Activated naive CD4-positive, alpha-beta T cell treated with anti-CD3 and anti-CD28 coated beads, Interleukin-2, amount 50 U/mL, for 24 hours (primary cell): ENCODE results near the gene LY6G5B.

Source experiments
- H3K27ac Mint-ChIP-seq: one replicate; pipeline ENCODE4 v1.8.0; 2021; ENCODE audit warnings: mild to moderate bottlenecking, mixed read lengths
- H3K27me3 Mint-ChIP-seq: one replicate; pipeline ENCODE4 v1.8.0; 2021; ENCODE audit warnings: mixed read lengths
- H3K36me3 Mint-ChIP-seq: one replicate; pipeline ENCODE4 v1.8.0; 2021; ENCODE audit warnings: mixed read lengths
- H3K4me1 Mint-ChIP-seq: one replicate; pipeline ENCODE4 v1.8.0; 2021; ENCODE audit warnings: mixed read lengths
- H3K4me3 Mint-ChIP-seq: one replicate; pipeline ENCODE4 v1.8.0; 2021; ENCODE audit warnings: mild to moderate bottlenecking, mixed read lengths
- H3K9me3 Mint-ChIP-seq: one replicate; pipeline ENCODE4 v1.8.0; 2021; ENCODE audit warnings: mixed read lengths

The LY6G5B gene

DNA sequence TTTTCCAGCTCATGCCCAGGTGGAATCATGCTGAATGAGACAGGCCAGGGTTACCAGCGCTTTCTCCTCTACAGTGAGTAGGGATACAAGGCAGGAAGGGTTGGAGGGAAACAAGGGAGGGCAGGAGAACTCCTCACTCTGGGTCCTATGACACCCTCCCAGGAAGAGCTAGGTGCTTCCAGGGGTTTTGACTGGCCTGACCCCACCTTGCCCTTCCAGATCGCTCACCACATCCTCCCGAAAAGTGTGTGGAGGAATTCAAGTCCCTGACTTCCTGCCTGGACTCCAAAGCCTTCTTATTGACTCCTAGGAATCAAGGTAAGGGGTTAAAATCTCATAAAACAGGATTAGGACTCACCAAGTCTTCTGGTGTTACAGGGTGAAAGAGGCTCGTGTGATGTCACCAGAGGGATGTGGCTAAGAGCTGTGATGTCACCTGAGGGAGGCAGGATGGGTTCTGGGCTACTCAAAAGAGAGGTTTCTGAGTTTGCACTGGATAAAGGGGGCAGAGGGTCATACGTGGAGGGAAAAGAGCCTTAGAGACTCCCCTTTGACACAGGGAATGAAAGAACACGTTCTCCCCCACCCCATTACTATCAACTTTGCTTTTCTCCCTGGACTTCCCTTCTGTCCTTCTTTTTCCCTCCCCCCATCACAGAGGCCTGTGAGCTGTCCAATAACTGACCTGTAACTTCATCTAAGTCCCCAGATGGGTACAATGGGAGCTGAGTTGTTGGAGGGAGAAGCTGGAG, 12.2 kb upstream of the LY6G5B start:
- Mint-ChIP-seq H3K9me3 (no peaks in the 10 kb centered on the region), H3K4me3 (peak overlapping the region; percentile 30), H3K27me3 (no peaks in the 10 kb centered on the region), H3K4me1 (peaks cover 56% of the 10 kb centered on the region), H3K36me3 (no peaks in the 10 kb centered on the region), H3K27ac (peak overlapping the region; percentile 91)

DNA sequence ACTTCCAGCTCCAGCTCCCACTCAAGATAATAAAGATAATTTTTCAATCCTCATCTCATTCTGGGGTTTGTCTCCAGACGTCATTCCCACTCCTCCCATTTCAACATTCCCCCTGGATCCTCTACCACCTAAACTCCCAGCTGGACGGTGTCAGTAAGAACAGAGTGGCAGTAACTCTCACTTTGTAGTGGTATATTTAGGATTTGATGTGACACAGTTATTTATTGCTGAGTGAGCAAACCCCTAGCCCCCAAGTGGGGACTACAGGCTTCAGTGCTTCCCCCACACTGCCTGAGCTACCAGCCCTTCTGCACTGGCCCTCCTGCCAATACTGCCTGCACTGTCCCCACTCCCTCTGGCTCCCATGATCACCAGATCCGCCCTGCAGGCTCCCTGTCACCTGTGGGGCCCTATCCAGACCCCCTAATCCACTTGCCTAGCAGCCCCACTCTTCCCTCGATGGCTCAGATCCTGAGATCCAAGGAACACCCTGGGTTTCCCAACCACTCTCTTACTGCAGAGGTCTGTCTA, 11.6 kb upstream of the LY6G5B start:
- Mint-ChIP-seq H3K27ac (peak overlapping the region; percentile 91), H3K36me3 (peaks cover 2% of the 10 kb centered on the region), H3K4me3 (peak overlapping the region; percentile 93), H3K4me1 (peaks cover 60% of the 10 kb centered on the region), H3K9me3 (no peaks in the 10 kb centered on the region), H3K27me3 (no peaks in the 10 kb centered on the region)

DNA sequence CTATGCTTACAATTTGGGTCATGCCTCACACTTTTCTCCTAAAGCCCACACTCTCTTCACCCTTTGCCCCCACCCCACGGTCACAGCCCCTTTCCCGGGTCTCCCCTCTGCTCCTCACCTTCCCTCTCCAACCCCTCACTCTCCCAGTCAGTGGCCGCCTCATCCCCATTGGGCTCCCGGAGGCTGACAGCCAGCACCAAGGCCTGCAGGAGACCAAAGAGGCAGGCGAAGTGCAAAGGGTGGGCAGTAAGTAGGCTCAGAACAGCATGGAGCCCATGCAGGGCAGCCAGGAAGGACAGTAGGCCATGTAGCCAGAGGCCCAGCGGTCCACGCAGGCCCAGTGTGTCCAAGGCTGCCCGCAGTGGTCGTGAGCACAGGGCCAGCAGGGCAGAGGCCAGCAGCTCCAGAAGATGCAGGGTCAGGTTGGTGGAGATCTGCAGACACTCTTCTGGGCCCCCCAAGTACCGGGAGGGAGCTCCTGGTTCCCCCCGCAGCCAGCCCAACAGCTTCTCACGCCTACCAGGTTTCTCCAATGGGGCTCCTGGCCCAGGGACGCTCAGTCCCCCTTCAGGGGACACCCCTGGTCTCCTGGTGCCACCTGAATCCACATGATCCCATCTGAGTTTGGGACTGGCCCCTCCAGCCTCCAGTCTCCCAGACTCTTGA, 10.7 kb upstream of the LY6G5B start:
- Mint-ChIP-seq H3K27me3 (no peaks in the 10 kb centered on the region), H3K27ac (peak overlapping the region; percentile 35), H3K36me3 (peaks cover 7% of the 10 kb centered on the region), H3K9me3 (no peaks in the 10 kb centered on the region), H3K4me3 (peak overlapping the region; percentile 93), H3K4me1 (peaks cover 69% of the 10 kb centered on the region)

DNA sequence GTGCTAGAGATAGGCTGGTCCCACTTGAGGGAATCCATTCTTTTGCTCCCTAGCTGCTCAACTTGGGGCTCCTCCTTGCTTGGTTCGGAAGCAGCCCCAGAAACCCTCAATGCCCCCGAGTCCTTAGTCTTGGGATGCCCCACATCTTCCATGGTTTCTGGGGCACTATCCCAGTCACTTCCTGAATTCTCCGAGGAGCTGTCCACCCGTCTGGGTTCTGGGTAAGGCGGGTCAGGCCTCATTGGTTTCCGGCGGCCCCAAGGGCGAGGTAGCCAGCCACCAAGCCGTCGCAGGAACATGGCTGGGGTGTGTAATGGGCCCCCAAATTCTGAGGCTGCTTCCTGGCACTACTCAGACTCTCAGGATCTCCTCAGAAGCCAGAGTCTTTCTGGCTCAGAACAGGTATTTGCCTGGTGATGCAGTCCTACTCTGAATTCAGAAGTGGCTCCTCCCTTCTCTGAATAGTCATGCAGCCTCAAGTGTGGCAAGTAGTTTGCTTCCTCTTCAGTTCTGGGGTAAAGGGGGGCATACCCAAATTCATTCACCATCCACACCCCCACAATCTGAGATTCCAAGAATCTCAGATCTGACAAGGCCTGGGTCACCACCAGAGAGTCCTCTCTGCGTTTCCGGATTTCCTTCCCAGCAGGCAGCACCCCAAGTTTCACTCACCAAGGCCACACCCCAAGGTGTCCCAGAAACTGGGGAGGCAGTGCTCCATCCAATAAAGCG, 10.0 kb upstream of the LY6G5B start:
- peak overlapping the region; percentile 93 for H3K4me3 Mint-ChIP-seq
- no peaks in the 10 kb centered on the region for H3K9me3 Mint-ChIP-seq
- peaks cover 76% of the 10 kb centered on the region for H3K4me1 Mint-ChIP-seq
- H3K27ac Mint-ChIP-seq = peak overlapping the region; percentile 77
- H3K27me3 Mint-ChIP-seq = no peaks in the 10 kb centered on the region
- H3K36me3 Mint-ChIP-seq = peaks cover 12% of the 10 kb centered on the region

DNA sequence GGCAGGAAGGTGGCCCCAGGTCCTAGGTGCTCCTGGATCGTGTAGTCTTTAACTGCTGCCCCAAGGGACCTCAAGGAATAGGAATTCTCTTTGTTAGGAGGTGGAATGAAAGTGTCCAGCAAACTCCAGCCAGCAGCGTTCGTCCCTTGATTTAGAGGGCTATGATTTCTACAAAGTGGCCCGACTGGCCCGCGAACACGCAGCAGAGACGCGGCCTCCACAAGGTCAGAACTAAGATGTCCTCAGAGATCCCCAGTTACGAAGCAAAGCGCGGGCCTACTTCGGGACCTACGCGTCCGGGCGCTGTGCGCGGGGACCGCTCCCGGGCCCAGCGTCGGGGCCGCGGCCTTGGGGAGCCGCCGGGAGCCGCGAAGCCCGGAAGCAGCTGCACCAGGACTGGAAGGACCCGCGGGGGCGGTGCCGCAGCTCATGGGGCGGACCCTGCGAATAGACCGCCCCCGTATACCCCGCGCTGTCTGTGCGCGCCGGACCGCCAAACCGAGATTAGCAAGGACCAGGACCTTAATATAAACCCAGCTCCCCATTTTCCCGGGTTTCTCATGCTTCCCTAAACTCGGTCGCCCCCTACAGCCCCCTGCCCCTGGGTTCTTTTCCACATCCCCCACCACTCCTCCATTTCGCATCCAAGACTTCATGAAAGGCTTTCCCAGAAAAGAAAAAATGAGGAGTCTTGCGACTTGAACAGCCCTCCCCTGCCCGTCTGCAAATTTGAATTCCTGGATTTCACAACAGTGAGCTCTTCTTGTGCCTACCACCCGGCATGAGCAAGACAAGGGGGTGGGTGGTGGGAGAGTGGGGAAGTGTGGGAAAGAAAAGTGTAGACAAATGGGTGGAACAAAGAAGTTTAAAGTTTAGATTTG, 9.2 kb upstream of the LY6G5B start, which contains the start of gene C6orf47:
Gene C6orf47, minus strand, starts transcription at position 398 of the 881 bp plus-strand sequence. CDS start 831 bp downstream, outside the sequence.
- H3K4me1 Mint-ChIP-seq = peaks cover 74% of the 10 kb centered on the region
- H3K27ac Mint-ChIP-seq = peak within 1 kb of the TSS; percentile 82
- H3K9me3 Mint-ChIP-seq = no peaks in the 10 kb centered on the region
- H3K27me3 Mint-ChIP-seq = no peaks in the 10 kb centered on the region
- H3K36me3 Mint-ChIP-seq = peaks cover 12% of the 10 kb centered on the region
- peak within 1 kb of the TSS; percentile 93 for H3K4me3 Mint-ChIP-seq

GRCh38 chr6:31661262-31662123, 8.3 kb upstream of the LY6G5B start:
- H3K9me3 Mint-ChIP-seq = no peaks in the 10 kb centered on the region
- H3K27ac Mint-ChIP-seq = no peak overlapping the region
- no peaks in the 10 kb centered on the region for H3K27me3 Mint-ChIP-seq
- H3K4me3 Mint-ChIP-seq = peak overlapping the region; percentile 93
- peaks cover 72% of the 10 kb centered on the region for H3K4me1 Mint-ChIP-seq
- peaks cover 19% of the 10 kb centered on the region for H3K36me3 Mint-ChIP-seq

DNA sequence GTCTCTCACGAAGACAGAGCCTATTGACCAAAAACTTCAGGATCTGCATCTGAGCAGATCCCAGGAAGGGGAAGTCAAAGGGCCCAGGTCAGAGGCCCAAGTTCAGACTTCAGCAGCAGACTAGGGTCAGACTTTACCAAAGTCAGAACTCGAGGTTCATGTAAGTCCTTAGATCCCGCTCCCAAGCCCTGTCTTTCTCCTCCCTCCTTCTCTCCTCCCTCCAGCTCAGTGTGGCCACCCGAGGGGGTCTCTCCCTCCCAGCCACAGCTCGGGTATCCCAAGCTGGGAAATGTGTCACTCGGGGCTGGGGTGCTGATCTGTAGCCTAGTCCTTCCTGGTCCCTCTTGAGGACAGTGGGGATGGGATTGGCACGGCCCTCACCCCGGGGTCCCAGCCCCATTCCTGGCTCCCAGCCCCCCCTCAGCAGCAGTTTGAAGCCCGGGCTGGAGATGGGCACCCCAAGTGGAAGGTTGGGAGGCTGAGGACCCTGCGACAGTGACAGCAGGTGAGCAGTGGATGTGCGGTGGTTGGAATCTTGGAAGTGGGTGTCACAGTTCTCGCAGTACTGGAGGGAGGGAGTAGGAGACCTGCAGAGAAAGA, 7.6 kb upstream of the LY6G5B start:
- peak overlapping the region; percentile 49 for H3K4me3 Mint-ChIP-seq
- H3K36me3 Mint-ChIP-seq = peaks cover 22% of the 10 kb centered on the region
- peak overlapping the region; percentile 55 for H3K27ac Mint-ChIP-seq
- peaks cover 75% of the 10 kb centered on the region for H3K4me1 Mint-ChIP-seq
- H3K27me3 Mint-ChIP-seq = no peaks in the 10 kb centered on the region
- H3K9me3 Mint-ChIP-seq = no peaks in the 10 kb centered on the region

- Mint-ChIP-seq H3K36me3 (peaks cover 26% of the 10 kb centered on the region), H3K4me3 (peak overlapping the region; percentile 99), H3K27me3 (no peaks in the 10 kb centered on the region), H3K4me1 (peaks cover 75% of the 10 kb centered on the region), H3K9me3 (no peaks in the 10 kb centered on the region), H3K27ac (peak overlapping the region; percentile 99)
These were observed 6.4 kb upstream of the LY6G5B start for GRCh38 chr6:31663126-31663960.

GRCh38 chr6:31663961-31664789, 5.6 kb upstream of the LY6G5B start:
- H3K27me3 Mint-ChIP-seq = no peaks in the 10 kb centered on the region
- no peaks in the 10 kb centered on the region for H3K9me3 Mint-ChIP-seq
- peaks cover 75% of the 10 kb centered on the region for H3K4me1 Mint-ChIP-seq
- peak overlapping the region; percentile 99 for H3K4me3 Mint-ChIP-seq
- H3K27ac Mint-ChIP-seq = peak overlapping the region; percentile 99
- H3K36me3 Mint-ChIP-seq = peaks cover 26% of the 10 kb centered on the region

- Mint-ChIP-seq H3K36me3 (peaks cover 26% of the 10 kb centered on the region), H3K4me3 (peak within 1 kb of the TSS; percentile 99), H3K27ac (peak within 1 kb of the TSS; percentile 99), H3K9me3 (no peaks in the 10 kb centered on the region), H3K4me1 (peaks cover 68% of the 10 kb centered on the region), H3K27me3 (no peaks in the 10 kb centered on the region)
These were observed 4.8 kb upstream of the LY6G5B start, which contains the start of gene GPANK1 for GRCh38 chr6:31664790-31665500. Gene GPANK1, minus strand, starts transcription at chr6:31664997. Its CDS starts 519 bp downstream, at chr6:31664478.

- Mint-ChIP-seq H3K27ac (peak within 1 kb of the TSS; percentile 99), H3K36me3 (peaks cover 26% of the 10 kb centered on the region), H3K4me1 (peaks cover 65% of the 10 kb centered on the region), H3K9me3 (no peaks in the 10 kb centered on the region), H3K4me3 (peak within 1 kb of the TSS; percentile 99), H3K27me3 (no peaks in the 10 kb centered on the region)
These were observed 4.1 kb upstream of the LY6G5B start, which contains the start of gene CSNK2B for GRCh38 chr6:31665501-31666336. Gene CSNK2B, plus strand, starts transcription at chr6:31666080. Its CDS starts 752 bp downstream, at chr6:31666832.
